ENCODE data around the gene NEK11. TPM values are rescaled to one million over a fixed set of nuclear protein-coding genes. Genes with fewer than 3 reads are reported as not detected.

The NEK11 gene
- total RNA-seq, 1 donor from 2014 or later: 1.3 TPM

GRCh38 chr3:131067983-131068382, 41.3 kb downstream of the NEK11 start:
- no peak for TF ChIP-seq CTCF (IDR thresholded peaks at IDR 0.05; ENCODE audit: borderline replicate concordance)
- intact Hi-C loops (cut with micrococcal nuclease): no loop called here
- Histone ChIP-seq H3K4me3 (no peak overlapping the region), H3K9me3 (replicated peaks) (no peaks in the 10 kb centered on the region), H3K27me3 (ENCODE audit: low read depth) (no peaks in the 10 kb centered on the region), H3K4me1 (peaks cover 11% of the 10 kb centered on the region), H3K27ac (replicated peaks) (no peak overlapping the region), H3K36me3 (no peaks in the 10 kb centered on the region)
- DNase-seq: peak; percentile 37

GRCh38 chr3:131072099-131072559, 45.5 kb downstream of the NEK11 start:
- H3K27me3 ChIP-seq (ENCODE audit: low read depth): no peaks in the 10 kb centered on the region
- no peaks in the 10 kb centered on the region for H3K36me3 ChIP-seq
- H3K9me3 ChIP-seq (replicated peaks): no peaks in the 10 kb centered on the region
- peak overlapping the region; percentile 66 for H3K27ac ChIP-seq (replicated peaks)
- TF ChIP-seq CTCF (IDR thresholded peaks at IDR 0.05; ENCODE audit: borderline replicate concordance): no peak
- H3K4me3 ChIP-seq: no peak overlapping the region
- DNase-seq: no peak
- intact Hi-C loops (cut with micrococcal nuclease): no loop called here
- H3K4me1 ChIP-seq: peaks cover 29% of the 10 kb centered on the region

GRCh38 chr3:131072845-131073244, 46.2 kb downstream of the NEK11 start:
- Histone ChIP-seq H3K27ac (replicated peaks) (peak overlapping the region; percentile 66), H3K36me3 (no peaks in the 10 kb centered on the region), H3K9me3 (replicated peaks) (no peaks in the 10 kb centered on the region), H3K27me3 (ENCODE audit: low read depth) (no peaks in the 10 kb centered on the region), H3K4me3 (no peak overlapping the region), H3K4me1 (peaks cover 29% of the 10 kb centered on the region)
- DNase-seq: no peak
- TF ChIP-seq CTCF (IDR thresholded peaks at IDR 0.05; ENCODE audit: borderline replicate concordance): no peak
- intact Hi-C loops (cut with micrococcal nuclease): no loop called here

- TF ChIP-seq CTCF (IDR thresholded peaks at IDR 0.05; ENCODE audit: borderline replicate concordance): no peak
- Histone ChIP-seq H3K4me3 (no peak overlapping the region), H3K36me3 (no peaks in the 10 kb centered on the region), H3K27ac (replicated peaks) (no peak overlapping the region), H3K4me1 (peaks cover 29% of the 10 kb centered on the region), H3K9me3 (replicated peaks) (no peaks in the 10 kb centered on the region), H3K27me3 (ENCODE audit: low read depth) (no peaks in the 10 kb centered on the region)
- intact Hi-C loops (cut with micrococcal nuclease): no loop called here
- no peak for DNase-seq
Measured at GRCh38 chr3:131075632-131076328, 49.1 kb downstream of the NEK11 start.

- no peak for DNase-seq
- H3K9me3 ChIP-seq (replicated peaks): no peaks in the 10 kb centered on the region
- no peak for TF ChIP-seq CTCF (IDR thresholded peaks at IDR 0.05; ENCODE audit: borderline replicate concordance)
- intact Hi-C loops (cut with micrococcal nuclease): no loop called here
- H3K36me3 ChIP-seq: no peaks in the 10 kb centered on the region
- H3K4me3 ChIP-seq: no peak overlapping the region
- H3K27ac ChIP-seq (replicated peaks): peak overlapping the region; percentile 17
- peaks cover 19% of the 10 kb centered on the region for H3K4me1 ChIP-seq
- H3K27me3 ChIP-seq (ENCODE audit: low read depth): no peaks in the 10 kb centered on the region
Measured at GRCh38 chr3:131077904-131078303, 51.2 kb downstream of the NEK11 start.

Data from left ventricle myocardium inferior (tissue), 1 donor.